RWPE2 (cell line): ENCODE results near the gene CNTN4.

Experiments used
- ATAC-seq: fragments of 200-7000 bp; cut with Tn5 transposase; 3 replicates; pipeline ENCODE4 v1.9.1; 2021; ENCODE audit warnings: low read depth
- DNase-seq: peaks from one replicate; pipeline ENCODE4 v3.0.0-alpha.2; 2020; ENCODE audit warnings: low spot score
- H3K27ac ChIP-seq: fragments of 450-650 bp; 2 replicates; pipeline ENCODE4 v1.5.1; 2017; ENCODE audit warnings: mild to moderate bottlenecking; ENCODE audit not compliant: poor library complexity, severe bottlenecking
- H3K27me3 ChIP-seq: fragments of 250-450 bp; sonication (Bioruptor Pico); 2 replicates; pipeline ENCODE4 v1.5.1; 2021; ENCODE audit warnings: mild to moderate bottlenecking, moderate library complexity; ENCODE audit not compliant: insufficient read depth, poor library complexity, severe bottlenecking
- H3K36me3 ChIP-seq: fragments of 250-450 bp; sonication (Bioruptor Pico); 2 replicates; pipeline ENCODE4 v1.5.1; 2020; ENCODE audit warnings: low read depth, mild to moderate bottlenecking, moderate library complexity
- H3K4me1 ChIP-seq: fragments of 250-450 bp; sonication (Bioruptor Pico); 2 replicates; pipeline ENCODE4 v1.5.1; 2021; ENCODE audit warnings: mild to moderate bottlenecking, moderate library complexity; ENCODE audit not compliant: insufficient read depth, poor library complexity, severe bottlenecking
- H3K4me3 ChIP-seq: fragments of 250-450 bp; sonication (Bioruptor Pico); 2 replicates; pipeline ENCODE4 v1.5.1; 2021; ENCODE audit warnings: mild to moderate bottlenecking, moderate library complexity; ENCODE audit not compliant: severe bottlenecking
- H3K9me3 ChIP-seq: fragments of 250-450 bp; sonication (Bioruptor Pico); 2 replicates; pipeline ENCODE4 v1.5.1; 2021; ENCODE audit warnings: mild to moderate bottlenecking, moderate library complexity; ENCODE audit not compliant: severe bottlenecking
- TF ChIP-seq, protein P1 (sequence below): fragments of 450-650 bp; IDR thresholded peaks from one replicate; pipeline ENCODE4 v1.5.1; 2017; ENCODE audit warnings: mild to moderate bottlenecking, moderate library complexity; ENCODE audit not compliant: poor library complexity, severe bottlenecking

Gene CNTN4

DNA sequence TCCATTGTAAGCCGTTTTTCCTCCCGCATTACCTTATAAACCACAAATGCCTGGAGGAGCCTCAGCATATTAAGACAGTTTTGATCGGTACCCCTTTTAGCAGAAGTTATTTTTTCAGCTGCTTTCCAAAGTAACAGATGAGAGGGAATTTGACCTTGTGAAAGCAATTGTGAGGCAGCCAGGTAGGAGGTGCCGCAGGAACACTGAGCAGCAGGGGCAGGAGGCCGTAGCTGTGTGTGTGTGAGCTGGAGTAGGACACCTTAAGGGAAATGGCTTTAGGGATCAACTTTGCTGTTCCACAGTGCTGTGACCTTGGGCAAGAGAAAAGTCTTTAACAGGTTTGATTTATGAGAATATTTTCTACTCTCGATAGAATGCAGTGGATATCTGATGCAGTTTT lies 529.5 kb downstream of the CNTN4 start:
- no peak overlapping the region for H3K27ac ChIP-seq
- ATAC-seq: no peak
- H3K36me3 ChIP-seq: no peaks in the 10 kb centered on the region
- no peaks in the 10 kb centered on the region for H3K27me3 ChIP-seq
- TF ChIP-seq, protein P1, sequence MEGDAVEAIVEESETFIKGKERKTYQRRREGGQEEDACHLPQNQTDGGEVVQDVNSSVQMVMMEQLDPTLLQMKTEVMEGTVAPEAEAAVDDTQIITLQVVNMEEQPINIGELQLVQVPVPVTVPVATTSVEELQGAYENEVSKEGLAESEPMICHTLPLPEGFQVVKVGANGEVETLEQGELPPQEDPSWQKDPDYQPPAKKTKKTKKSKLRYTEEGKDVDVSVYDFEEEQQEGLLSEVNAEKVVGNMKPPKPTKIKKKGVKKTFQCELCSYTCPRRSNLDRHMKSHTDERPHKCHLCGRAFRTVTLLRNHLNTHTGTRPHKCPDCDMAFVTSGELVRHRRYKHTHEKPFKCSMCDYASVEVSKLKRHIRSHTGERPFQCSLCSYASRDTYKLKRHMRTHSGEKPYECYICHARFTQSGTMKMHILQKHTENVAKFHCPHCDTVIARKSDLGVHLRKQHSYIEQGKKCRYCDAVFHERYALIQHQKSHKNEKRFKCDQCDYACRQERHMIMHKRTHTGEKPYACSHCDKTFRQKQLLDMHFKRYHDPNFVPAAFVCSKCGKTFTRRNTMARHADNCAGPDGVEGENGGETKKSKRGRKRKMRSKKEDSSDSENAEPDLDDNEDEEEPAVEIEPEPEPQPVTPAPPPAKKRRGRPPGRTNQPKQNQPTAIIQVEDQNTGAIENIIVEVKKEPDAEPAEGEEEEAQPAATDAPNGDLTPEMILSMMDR: no peak
- no peaks in the 10 kb centered on the region for H3K4me1 ChIP-seq
- H3K9me3 ChIP-seq: no peaks in the 10 kb centered on the region
- H3K4me3 ChIP-seq: no peak overlapping the region
- no peak for DNase-seq

DNA sequence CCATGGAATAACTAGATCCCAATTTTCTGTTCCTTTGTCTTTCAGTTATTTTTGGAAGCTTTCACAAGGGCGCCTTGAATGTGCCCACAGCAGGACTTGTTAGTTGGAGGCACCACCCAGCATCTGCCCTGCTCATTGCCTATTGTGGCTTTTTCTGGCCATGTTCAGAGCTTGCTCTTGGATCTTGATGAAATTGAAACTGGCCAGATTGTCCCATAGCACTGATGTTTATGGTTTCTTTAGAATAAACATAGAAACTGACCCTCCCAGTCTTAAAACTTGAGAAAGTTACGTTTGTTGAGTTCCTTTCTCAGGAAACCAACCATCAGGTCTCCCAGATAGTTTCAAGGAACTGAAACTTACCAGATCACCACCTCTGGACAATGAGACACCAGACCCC lies 536.8 kb downstream of the CNTN4 start:
- no peak overlapping the region for H3K4me3 ChIP-seq
- no peak for ATAC-seq
- TF ChIP-seq, protein P1: no peak

DNA sequence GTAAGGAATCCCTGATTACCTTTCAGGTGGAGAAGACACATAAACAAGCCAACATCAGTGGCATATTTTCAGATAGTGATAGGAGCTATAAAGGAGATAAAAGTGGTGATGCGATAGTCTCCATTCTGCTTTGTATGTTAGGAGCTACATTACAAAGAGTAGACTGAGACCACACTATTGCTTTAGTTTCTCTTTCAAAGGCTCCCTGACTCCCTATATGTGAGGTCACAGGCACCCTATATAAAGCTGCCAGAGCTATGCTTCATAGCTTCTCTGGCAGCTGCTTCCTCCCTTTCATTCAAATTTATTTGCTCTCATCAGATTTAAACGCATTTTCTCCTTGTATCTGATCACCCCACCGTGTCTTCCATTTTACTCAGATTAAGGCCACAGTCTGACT lies 544.9 kb downstream of the CNTN4 start:
- Histone ChIP-seq H3K27ac (no peak overlapping the region), H3K36me3 (no peaks in the 10 kb centered on the region), H3K27me3 (no peaks in the 10 kb centered on the region), H3K4me3 (no peak overlapping the region), H3K9me3 (peaks cover 2% of the 10 kb centered on the region), H3K4me1 (no peaks in the 10 kb centered on the region)
- DNase-seq (no peak), ATAC-seq (no peak)
- TF ChIP-seq, protein P1: no peak

More for the DNA sequence above, 536.8 kb downstream of the CNTN4 start:
- H3K9me3 ChIP-seq: no peaks in the 10 kb centered on the region
- H3K36me3 ChIP-seq: no peaks in the 10 kb centered on the region
- no peak overlapping the region for H3K27ac ChIP-seq
- no peaks in the 10 kb centered on the region for H3K4me1 ChIP-seq
- no peaks in the 10 kb centered on the region for H3K27me3 ChIP-seq
- DNase-seq: no peak

DNA sequence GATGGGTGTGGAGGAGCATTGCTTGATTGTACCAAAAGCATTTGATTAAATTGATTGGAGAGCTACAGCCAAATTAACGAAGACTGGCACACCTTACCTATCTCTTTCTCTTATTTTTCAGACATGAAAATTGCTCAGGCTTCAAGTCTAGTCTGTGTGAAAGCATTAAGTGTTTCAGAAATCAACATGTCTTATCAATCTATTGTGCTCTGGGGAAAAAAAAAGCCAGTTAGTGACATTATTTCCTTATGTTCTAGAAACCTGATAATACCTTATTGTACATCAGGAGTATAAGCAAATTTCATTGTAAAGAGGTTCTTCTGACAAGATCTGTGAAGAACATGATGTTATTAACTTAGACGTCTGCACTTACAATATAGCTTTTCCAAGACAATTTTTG lies 546.3 kb downstream of the CNTN4 start:
- TF ChIP-seq, protein P1: no peak
- Histone ChIP-seq H3K4me1 (no peaks in the 10 kb centered on the region), H3K9me3 (peaks cover 2% of the 10 kb centered on the region), H3K36me3 (no peaks in the 10 kb centered on the region), H3K4me3 (no peak overlapping the region), H3K27ac (no peak overlapping the region), H3K27me3 (no peaks in the 10 kb centered on the region)
- no peak for ATAC-seq
- DNase-seq: no peak

DNA sequence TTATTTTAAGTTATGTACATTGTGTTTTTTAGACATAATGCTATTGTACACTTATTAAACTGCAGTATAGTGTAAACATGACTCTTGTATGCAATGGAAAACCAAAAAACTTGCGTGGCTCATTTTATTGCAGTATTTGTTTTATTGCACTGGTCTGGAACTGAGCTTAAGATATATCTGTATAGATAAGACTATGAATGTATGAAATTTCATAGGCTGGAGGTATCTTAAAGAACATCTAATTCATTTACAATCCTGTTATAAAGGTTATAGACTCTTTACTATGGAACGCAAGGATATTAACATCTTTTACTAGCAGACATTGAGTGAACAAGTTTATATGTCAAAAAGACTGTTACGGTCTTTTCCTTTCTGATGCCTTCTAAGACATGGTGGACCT lies 552.1 kb downstream of the CNTN4 start:
- H3K27ac ChIP-seq: no peak overlapping the region
- TF ChIP-seq, protein P1: no peak
- ATAC-seq (no peak), DNase-seq (no peak)
- H3K27me3 ChIP-seq: no peaks in the 10 kb centered on the region
- no peaks in the 10 kb centered on the region for H3K36me3 ChIP-seq
- no peak overlapping the region for H3K4me3 ChIP-seq
- H3K4me1 ChIP-seq: no peaks in the 10 kb centered on the region
- H3K9me3 ChIP-seq: peaks cover 2% of the 10 kb centered on the region
